PC-3 (cell line): Measurements from ENCODE around the gene TMEM184B.

Source experiments
- EZH2 ChIP-seq: fragments of 300-600 bp; sonication (generic); IDR thresholded peaks from one replicate; pipeline ENCODE4 v1.6.1; 2017; ENCODE audit warnings: antibody characterized with exemption, mild to moderate bottlenecking, low read length; ENCODE audit not compliant: unreplicated experiment
- EZH2phosphoT487 ChIP-seq: fragments of 300-600 bp; sonication (generic); IDR thresholded peaks from 2 replicates; pipeline ENCODE4 v1.6.1; 2018; ENCODE audit warnings: mild to moderate bottlenecking, antibody characterized with exemption, low read length, borderline replicate concordance
- TF ChIP-seq, protein P1 (sequence below): fragments of 300-600 bp; sonication (generic); conservative IDR thresholded peaks from 2 replicates; pipeline ENCODE4 v1.5.1; 2017; ENCODE audit warnings: antibody characterized with exemption, low read depth, mild to moderate bottlenecking, low read length

DNA sequence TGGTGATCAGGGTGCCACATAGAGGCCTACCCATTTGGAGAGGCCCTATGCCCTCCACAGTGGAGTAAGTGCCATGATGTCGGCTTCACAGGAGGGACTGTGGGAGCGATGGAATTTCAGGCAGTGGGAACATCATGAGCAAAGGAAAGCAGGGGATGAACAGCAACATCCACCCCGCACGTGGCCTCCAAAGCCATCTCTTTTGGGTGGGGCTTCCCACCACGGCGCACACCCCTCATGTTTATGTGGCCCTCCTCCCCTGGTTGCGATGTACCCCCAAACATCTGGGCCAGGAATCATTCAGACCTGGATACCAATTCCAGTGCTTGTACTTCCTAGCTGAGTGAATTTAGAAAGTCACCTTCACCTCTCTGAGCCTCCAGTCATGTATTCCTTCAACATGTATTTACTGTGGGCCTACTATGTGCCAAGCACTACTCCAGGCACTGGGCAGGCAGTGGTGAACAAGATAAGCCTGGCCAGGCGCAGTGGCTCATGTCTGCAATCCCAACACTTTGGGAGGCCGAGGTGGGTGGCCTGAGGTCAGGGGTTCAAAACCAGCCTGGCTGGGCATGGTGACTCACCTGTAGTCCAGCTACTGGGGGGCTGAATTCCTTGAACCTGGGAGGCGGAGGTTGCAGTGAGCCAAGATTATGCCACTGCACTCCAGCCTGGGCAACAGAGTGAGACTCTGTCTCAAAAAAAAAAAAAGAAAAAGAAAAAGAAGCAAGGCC lies 72.8 kb downstream of the TMEM184B start:
- TF ChIP-seq, protein P1, sequence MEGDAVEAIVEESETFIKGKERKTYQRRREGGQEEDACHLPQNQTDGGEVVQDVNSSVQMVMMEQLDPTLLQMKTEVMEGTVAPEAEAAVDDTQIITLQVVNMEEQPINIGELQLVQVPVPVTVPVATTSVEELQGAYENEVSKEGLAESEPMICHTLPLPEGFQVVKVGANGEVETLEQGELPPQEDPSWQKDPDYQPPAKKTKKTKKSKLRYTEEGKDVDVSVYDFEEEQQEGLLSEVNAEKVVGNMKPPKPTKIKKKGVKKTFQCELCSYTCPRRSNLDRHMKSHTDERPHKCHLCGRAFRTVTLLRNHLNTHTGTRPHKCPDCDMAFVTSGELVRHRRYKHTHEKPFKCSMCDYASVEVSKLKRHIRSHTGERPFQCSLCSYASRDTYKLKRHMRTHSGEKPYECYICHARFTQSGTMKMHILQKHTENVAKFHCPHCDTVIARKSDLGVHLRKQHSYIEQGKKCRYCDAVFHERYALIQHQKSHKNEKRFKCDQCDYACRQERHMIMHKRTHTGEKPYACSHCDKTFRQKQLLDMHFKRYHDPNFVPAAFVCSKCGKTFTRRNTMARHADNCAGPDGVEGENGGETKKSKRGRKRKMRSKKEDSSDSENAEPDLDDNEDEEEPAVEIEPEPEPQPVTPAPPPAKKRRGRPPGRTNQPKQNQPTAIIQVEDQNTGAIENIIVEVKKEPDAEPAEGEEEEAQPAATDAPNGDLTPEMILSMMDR = no peak
- TF ChIP-seq EZH2 (no peak), EZH2phosphoT487 (no peak)
